ENCODE results near the gene LPIN1. TPM values are rescaled to one million over a fixed set of nuclear protein-coding genes. Genes with fewer than 3 reads are reported as not detected.
"Not testable (repeated sequence)": the region's sequence is repeated elsewhere in the genome, so short reads cannot be mapped to it uniquely, and the experiment has no call there.

The LPIN1 gene
- total RNA-seq, 1 experiment from 2014 or later, result 38.5 TPM

GRCh38 chr2:11839916-11840315, 93.5 kb downstream of the LPIN1 start:
- CTCF ChIA-PET, result no interaction called here
- BruUV-seq (replicated peaks), result no TSS peak
- Histone ChIP-seq H3K36me3 (ENCODE audit: insufficient read depth, low read length, poor library complexity, severe bottlenecking) (no peaks in the 10 kb centered on the region), H3K4me1 (ENCODE audit: insufficient read depth, low read length, poor library complexity, severe bottlenecking) (peaks cover 7% of the 10 kb centered on the region), H3K4me3 (ENCODE audit: low read depth, low read length, poor library complexity, severe bottlenecking) (no peak overlapping the region), H3K27me3 (replicated peaks; ENCODE audit: insufficient read depth, low read depth, low read length, poor library complexity) (no peaks in the 10 kb centered on the region), H3K27ac (ENCODE audit: low read depth, low read length, poor library complexity, severe bottlenecking) (no peak overlapping the region), H3K9me3 (ENCODE audit: low read depth, low read length, poor library complexity, severe bottlenecking) (no peaks in the 10 kb centered on the region)
- no peak for TF ChIP-seq EZH2 (IDR thresholded peaks at IDR 0.05; ENCODE audit: borderline replicate concordance, low read depth, low read length, poor library complexity, severe bottlenecking)
- TF ChIP-seq, protein P1, sequence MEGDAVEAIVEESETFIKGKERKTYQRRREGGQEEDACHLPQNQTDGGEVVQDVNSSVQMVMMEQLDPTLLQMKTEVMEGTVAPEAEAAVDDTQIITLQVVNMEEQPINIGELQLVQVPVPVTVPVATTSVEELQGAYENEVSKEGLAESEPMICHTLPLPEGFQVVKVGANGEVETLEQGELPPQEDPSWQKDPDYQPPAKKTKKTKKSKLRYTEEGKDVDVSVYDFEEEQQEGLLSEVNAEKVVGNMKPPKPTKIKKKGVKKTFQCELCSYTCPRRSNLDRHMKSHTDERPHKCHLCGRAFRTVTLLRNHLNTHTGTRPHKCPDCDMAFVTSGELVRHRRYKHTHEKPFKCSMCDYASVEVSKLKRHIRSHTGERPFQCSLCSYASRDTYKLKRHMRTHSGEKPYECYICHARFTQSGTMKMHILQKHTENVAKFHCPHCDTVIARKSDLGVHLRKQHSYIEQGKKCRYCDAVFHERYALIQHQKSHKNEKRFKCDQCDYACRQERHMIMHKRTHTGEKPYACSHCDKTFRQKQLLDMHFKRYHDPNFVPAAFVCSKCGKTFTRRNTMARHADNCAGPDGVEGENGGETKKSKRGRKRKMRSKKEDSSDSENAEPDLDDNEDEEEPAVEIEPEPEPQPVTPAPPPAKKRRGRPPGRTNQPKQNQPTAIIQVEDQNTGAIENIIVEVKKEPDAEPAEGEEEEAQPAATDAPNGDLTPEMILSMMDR (conservative IDR thresholded peaks at IDR 0.05; ENCODE audit: low read depth, low read length), result no peak
- DNase-seq (ENCODE audit: low spot score), result no peak
- intact Hi-C loops (cut with micrococcal nuclease; ENCODE audit: unreplicated experiment), result loop anchor here (10.0 kb wide), 1 partner anchor 475 kb away; no protein-coding TSS in a partner anchor
- POLR2A ChIA-PET (ENCODE audit: low non-redundant PET), result no interaction called here

GRCh38 chr2:11842336-11842735, 95.9 kb downstream of the LPIN1 start:
- BruUV-seq (replicated peaks), result no TSS peak
- Histone ChIP-seq H3K27ac (ENCODE audit: low read depth, low read length, poor library complexity, severe bottlenecking) (no peak overlapping the region), H3K9me3 (ENCODE audit: low read depth, low read length, poor library complexity, severe bottlenecking) (no peaks in the 10 kb centered on the region), H3K36me3 (ENCODE audit: insufficient read depth, low read length, poor library complexity, severe bottlenecking) (no peaks in the 10 kb centered on the region), H3K27me3 (replicated peaks; ENCODE audit: insufficient read depth, low read depth, low read length, poor library complexity) (no peaks in the 10 kb centered on the region), H3K4me3 (ENCODE audit: low read depth, low read length, poor library complexity, severe bottlenecking) (no peak overlapping the region), H3K4me1 (ENCODE audit: insufficient read depth, low read length, poor library complexity, severe bottlenecking) (peaks cover 7% of the 10 kb centered on the region)
- intact Hi-C loops (cut with micrococcal nuclease; ENCODE audit: unreplicated experiment), result no loop called here
- no peak for DNase-seq (ENCODE audit: low spot score)
- POLR2A ChIA-PET (ENCODE audit: low non-redundant PET), result no interaction called here
- TF ChIP-seq EZH2 (IDR thresholded peaks at IDR 0.05; ENCODE audit: borderline replicate concordance, low read depth, low read length, poor library complexity, severe bottlenecking), result no peak
- TF ChIP-seq, protein P1 (conservative IDR thresholded peaks at IDR 0.05; ENCODE audit: low read depth, low read length), result no peak
- CTCF ChIA-PET, result no interaction called here

DNA sequence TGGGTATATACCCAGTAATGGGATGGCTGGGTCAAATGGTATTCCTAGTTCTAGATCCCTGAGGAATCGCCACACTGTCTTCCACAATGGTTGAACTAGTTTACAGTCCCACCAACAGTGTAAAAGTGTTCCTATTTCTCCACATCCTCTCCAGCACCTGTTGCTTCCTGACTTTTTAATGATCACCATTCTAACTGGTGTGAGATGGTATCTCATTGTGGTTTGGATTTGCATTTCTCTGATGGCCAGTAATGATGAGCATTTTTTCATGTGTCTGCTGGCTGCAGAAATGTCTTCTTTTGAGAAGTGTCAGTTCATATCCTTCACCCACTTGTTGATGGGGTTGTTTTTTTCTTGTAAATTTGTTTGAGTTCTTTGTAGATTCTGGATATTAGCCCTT, 98.4 kb downstream of the LPIN1 start:
- DNase-seq (ENCODE audit: low spot score); H3K36me3 ChIP-seq (ENCODE audit: insufficient read depth, low read length, poor library complexity, severe bottlenecking); POLR2A ChIA-PET (ENCODE audit: low non-redundant PET); H3K4me3 ChIP-seq (ENCODE audit: low read depth, low read length, poor library complexity, severe bottlenecking); H3K27me3 ChIP-seq (replicated peaks; ENCODE audit: insufficient read depth, low read depth, low read length, poor library complexity); H3K9me3 ChIP-seq (ENCODE audit: low read depth, low read length, poor library complexity, severe bottlenecking); CTCF ChIA-PET; intact Hi-C loops (cut with micrococcal nuclease; ENCODE audit: unreplicated experiment); H3K27ac ChIP-seq (ENCODE audit: low read depth, low read length, poor library complexity, severe bottlenecking); H3K4me1 ChIP-seq (ENCODE audit: insufficient read depth, low read length, poor library complexity, severe bottlenecking); BruUV-seq (replicated peaks): not testable (repeated sequence)

DNA sequence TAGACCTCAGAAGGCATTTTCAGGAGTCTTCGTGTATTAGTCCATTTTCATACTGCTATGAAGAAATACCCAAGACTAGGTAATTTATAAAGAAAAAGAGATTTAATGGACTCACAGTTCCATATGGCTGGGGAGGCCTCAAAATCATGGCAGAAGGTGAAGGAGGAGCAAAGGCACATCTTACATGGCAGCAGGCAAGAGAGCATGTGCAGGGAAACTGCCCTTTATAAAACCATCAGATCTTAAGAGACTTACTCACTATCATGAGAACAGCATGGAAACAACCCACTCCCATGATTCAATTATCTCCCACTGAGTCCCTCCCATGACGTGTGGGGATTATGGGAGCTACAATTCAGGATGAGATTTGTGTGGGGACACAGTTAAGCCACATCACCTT, 101.5 kb downstream of the LPIN1 start:
- POLR2A ChIA-PET (ENCODE audit: low non-redundant PET); H3K36me3 ChIP-seq (ENCODE audit: insufficient read depth, low read length, poor library complexity, severe bottlenecking); H3K27me3 ChIP-seq (replicated peaks; ENCODE audit: insufficient read depth, low read depth, low read length, poor library complexity); CTCF ChIA-PET; intact Hi-C loops (cut with micrococcal nuclease; ENCODE audit: unreplicated experiment); DNase-seq (ENCODE audit: low spot score); H3K9me3 ChIP-seq (ENCODE audit: low read depth, low read length, poor library complexity, severe bottlenecking); H3K27ac ChIP-seq (ENCODE audit: low read depth, low read length, poor library complexity, severe bottlenecking); BruUV-seq (replicated peaks); H3K4me1 ChIP-seq (ENCODE audit: insufficient read depth, low read length, poor library complexity, severe bottlenecking); H3K4me3 ChIP-seq (ENCODE audit: low read depth, low read length, poor library complexity, severe bottlenecking): not testable (repeated sequence)
